Activated CD4-positive, alpha-beta T cell treated with anti-CD3 and anti-CD28 coated beads, Interleukin-2, amount 10 ng/mL, durations not matched to agents 7 days and 5 days (primary cell): ENCODE measurements around the gene DCUN1D3. TPM values are rescaled to one million over a fixed set of nuclear protein-coding genes. Genes with fewer than 3 reads are reported as not detected.
A peak's percentile ranks its signal among the peaks of the same experiment; 100 is the strongest.

Experiments used
- CTCF ChIA-PET: fragments of 350-600 bp; sonication (Branson Sonifier 250); formaldehyde crosslinking; loops from one replicate; lab custom pipeline; 2021; ENCODE audit warnings: antibody characterized with exemption; lab: Charles Lee
- POLR2A ChIA-PET: fragments of 350-600 bp; sonication (Branson Sonifier 250); formaldehyde crosslinking; loops from one replicate; lab custom pipeline; 2021; ENCODE audit warnings: antibody characterized with exemption; lab: Charles Lee
- DNase-seq: peaks from one replicate; pipeline ENCODE4 v3.0.0-alpha.2; 2020
- H3K27ac Mint-ChIP-seq: one replicate; pipeline ENCODE4 v1.8.0; 2021; ENCODE audit warnings: mild to moderate bottlenecking, moderate library complexity, mixed read lengths
- H3K27me3 Mint-ChIP-seq: one replicate; pipeline ENCODE4 v1.8.0; 2021; ENCODE audit warnings: mixed read lengths
- H3K36me3 Mint-ChIP-seq: one replicate; pipeline ENCODE4 v1.8.0; 2021; ENCODE audit warnings: low read depth, mixed read lengths
- H3K4me1 Mint-ChIP-seq: one replicate; pipeline ENCODE4 v1.8.0; 2021; ENCODE audit warnings: mixed read lengths
- H3K4me3 Mint-ChIP-seq: one replicate; pipeline ENCODE4 v1.8.0; 2021; ENCODE audit warnings: mild to moderate bottlenecking, moderate library complexity, mixed read lengths
- H3K9me3 Mint-ChIP-seq: one replicate; pipeline ENCODE4 v1.8.0; 2021; ENCODE audit warnings: mixed read lengths
- total RNA-seq, 2 experiments: library from RNA; stranded (reverse); gene quantifications; one replicate each; pipeline ENCODE4 v1.2.3, GENCODE V29; 2021

The DCUN1D3 gene
- total RNA-seq, 2 experiments from 2014 or later = 9.9 to 10.8 TPM

DNA sequence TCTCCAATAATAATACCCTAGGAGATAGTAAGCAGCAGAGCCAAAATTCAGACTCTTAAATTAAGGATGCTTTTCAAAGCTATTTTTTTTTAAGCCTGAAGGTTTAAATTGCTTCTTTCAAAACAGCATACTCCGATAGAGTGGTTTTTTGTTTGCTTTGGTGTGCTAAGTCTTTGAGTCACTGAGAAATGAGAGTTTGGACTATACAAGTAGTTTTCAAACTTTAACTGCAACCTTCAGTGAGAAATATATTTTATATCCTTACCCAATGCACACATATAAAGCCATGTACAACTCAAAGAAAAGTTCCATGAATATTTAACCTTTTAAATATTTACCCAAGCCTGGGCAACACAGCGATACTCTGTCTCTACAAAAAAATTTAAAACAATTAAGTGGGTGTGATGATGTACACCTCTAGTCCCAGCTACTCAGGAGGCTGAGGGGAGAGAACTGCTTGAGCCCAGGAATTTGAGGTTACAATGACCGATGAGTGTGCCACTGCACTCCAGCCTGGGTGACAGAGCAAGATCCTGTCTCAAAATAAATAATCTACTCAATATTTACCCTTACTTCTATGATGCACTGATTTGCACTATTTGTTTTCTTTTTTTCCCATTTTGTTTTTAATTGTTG, 19.2 kb downstream of the DCUN1D3 start:
- peaks cover 2% of the 10 kb centered on the region for H3K9me3 Mint-ChIP-seq
- no peak overlapping the region for H3K27ac Mint-ChIP-seq
- H3K4me1 Mint-ChIP-seq = peaks cover 56% of the 10 kb centered on the region
- no peak for DNase-seq
- H3K36me3 Mint-ChIP-seq = peaks cover 34% of the 10 kb centered on the region
- no peak overlapping the region for H3K4me3 Mint-ChIP-seq
- ChIA-PET POLR2A (no interaction called here), CTCF (interaction anchor here (0.6 to 1.1 kb wide), 3 partner anchors 9 to 1358 kb away, joined by 3 to 4 read pairs (median 3); no protein-coding TSS in a partner anchor)
- no peaks in the 10 kb centered on the region for H3K27me3 Mint-ChIP-seq

DNA sequence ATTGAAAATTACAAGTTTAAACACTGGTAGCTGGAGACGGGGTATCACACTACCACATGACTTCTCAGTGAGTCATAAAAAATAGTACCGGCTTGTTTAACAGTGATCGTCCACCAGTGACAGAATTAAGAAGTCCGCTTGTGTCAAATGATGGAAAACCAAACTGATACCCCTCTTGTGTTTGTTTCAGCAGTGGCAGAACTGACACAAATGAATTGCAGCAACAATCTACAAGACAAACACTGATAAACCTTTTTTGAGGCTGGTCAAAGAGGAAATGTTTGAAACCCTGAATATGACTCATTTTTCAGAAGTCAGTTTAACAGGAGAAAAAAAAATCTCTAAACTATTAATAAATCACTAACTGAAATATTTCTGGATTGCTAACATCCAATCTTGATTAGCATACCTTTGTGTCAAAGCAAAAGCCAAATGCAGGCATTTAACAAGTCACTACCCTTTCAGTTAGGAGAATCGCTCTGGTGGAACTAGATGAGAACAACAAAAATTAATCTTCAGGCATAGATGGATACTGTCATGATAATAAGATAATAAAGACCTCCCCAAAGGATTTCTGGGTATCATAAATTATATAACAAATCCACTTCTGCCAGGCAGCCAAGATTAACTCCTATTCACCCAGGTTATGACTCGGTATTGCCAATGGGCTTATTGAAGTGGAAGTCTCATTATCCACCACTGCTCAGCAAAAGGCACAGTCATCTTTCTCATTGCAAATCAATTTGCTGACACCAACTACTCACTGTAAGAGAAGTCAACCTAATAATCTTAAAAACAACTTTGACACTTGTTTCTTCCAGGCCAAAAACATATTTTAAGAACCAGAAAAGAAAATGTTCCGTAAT, 20.8 kb downstream of the DCUN1D3 start:
- Mint-ChIP-seq H3K9me3 (peaks cover 2% of the 10 kb centered on the region), H3K27me3 (no peaks in the 10 kb centered on the region), H3K36me3 (peaks cover 29% of the 10 kb centered on the region), H3K27ac (peak overlapping the region; percentile 3), H3K4me3 (no peak overlapping the region), H3K4me1 (peaks cover 59% of the 10 kb centered on the region)
- POLR2A ChIA-PET = no interaction called here
- CTCF ChIA-PET = interaction anchor here (0.5 to 1.2 kb wide), 4 partner anchors 10 to 117 kb away, joined by 3 to 5 read pairs (median 3); no protein-coding TSS in a partner anchor
- DNase-seq = no peak

DNA sequence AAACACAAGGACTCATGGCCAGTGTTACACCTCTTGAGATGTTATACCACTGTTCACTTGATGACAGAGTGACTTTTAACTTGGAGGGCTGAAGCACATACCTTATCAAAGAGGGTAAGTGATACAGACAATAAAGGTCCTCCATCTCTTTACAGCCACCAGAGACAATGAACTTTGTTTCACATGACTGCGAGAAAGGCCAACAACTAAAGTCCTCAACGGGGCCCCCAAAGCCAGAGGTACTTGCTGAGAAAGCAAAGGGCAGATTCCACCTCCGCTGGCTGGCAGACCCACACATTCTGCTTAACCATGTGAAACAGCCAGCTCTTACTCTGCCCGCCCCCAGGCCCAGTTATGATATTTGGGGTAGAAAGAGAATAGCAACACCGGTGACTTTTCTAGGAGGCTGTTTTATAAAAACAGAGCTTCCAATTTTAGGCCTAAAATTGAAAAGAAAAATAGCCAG, 21.4 kb downstream of the DCUN1D3 start:
- peaks cover 25% of the 10 kb centered on the region for H3K36me3 Mint-ChIP-seq
- peak overlapping the region; percentile 3 for H3K27ac Mint-ChIP-seq
- DNase-seq = no peak
- H3K27me3 Mint-ChIP-seq = no peaks in the 10 kb centered on the region
- H3K4me3 Mint-ChIP-seq = no peak overlapping the region
- POLR2A ChIA-PET = no interaction called here
- CTCF ChIA-PET = interaction anchor here (0.6 to 1.2 kb wide), 3 partner anchors 13 to 117 kb away, joined by 3 read pairs; no protein-coding TSS in a partner anchor
- peaks cover 2% of the 10 kb centered on the region for H3K9me3 Mint-ChIP-seq
- peaks cover 60% of the 10 kb centered on the region for H3K4me1 Mint-ChIP-seq

DNA sequence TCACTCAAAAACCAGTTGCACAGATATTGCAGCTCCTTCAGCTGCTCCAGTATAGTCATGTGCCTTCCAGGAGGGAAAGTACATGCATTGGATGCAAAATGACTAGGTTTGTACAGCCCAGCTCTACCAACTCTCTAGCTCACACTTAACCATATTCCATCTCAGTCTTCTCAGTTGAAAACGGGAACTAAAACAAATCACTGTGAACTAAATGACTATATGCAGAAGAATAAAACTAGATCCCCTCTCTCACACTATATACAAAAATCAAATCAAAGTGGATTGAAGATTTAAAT, 24.9 kb downstream of the DCUN1D3 start:
- Mint-ChIP-seq H3K27ac (peak overlapping the region; percentile 95), H3K36me3 (peaks cover 28% of the 10 kb centered on the region), H3K4me3 (peak overlapping the region; percentile 11), H3K4me1 (peaks cover 77% of the 10 kb centered on the region), H3K9me3 (peaks cover 2% of the 10 kb centered on the region), H3K27me3 (no peaks in the 10 kb centered on the region)
- POLR2A ChIA-PET = interaction anchor here (0.7 to 1.4 kb wide), 3 partner anchors 13 to 280 kb away, joined by 3 to 7 read pairs (median 4); no protein-coding TSS in a partner anchor
- DNase-seq = no peak
- CTCF ChIA-PET = interaction anchor here (0.7 to 2.2 kb wide), 7 partner anchors 10 to 1105 kb away, joined by 3 to 10 read pairs (median 4); no protein-coding TSS in a partner anchor

DNA sequence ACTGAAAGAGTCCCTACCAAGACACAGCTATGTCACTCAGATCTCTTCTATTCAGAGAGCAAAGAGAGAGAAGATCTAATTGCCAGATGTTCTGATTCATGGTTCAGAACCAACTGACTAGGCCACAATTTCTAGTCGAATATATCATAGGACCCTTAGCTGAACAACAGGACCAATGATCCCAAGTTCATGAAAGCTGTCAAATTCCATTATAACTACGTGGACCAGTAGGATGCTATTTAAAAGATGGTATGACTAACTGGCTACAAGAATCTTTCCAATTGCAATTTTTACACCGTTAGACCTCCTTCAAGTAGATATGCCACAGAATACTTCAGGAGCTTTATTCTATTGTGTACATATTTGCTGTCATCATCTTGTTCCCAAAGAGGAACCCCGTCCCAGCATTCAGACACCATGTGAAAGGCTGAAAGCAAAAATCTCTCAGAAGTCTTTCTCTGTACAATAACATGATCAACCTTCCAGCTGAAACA, 26.0 kb downstream of the DCUN1D3 start:
- POLR2A ChIA-PET = interaction anchor here (0.7 to 1.4 kb wide), 2 partner anchors 25 to 64 kb away, joined by 3 to 7 read pairs; no protein-coding TSS in a partner anchor
- no peak for DNase-seq
- H3K4me1 Mint-ChIP-seq = peaks cover 76% of the 10 kb centered on the region
- peak overlapping the region; percentile 59 for H3K4me3 Mint-ChIP-seq
- H3K9me3 Mint-ChIP-seq = peaks cover 2% of the 10 kb centered on the region
- H3K27me3 Mint-ChIP-seq = no peaks in the 10 kb centered on the region
- H3K36me3 Mint-ChIP-seq = peaks cover 27% of the 10 kb centered on the region
- H3K27ac Mint-ChIP-seq = peak overlapping the region; percentile 95
- CTCF ChIA-PET = interaction anchor here (1.0 to 2.2 kb wide), 6 partner anchors 8 to 126 kb away, joined by 3 to 10 read pairs (median 4); no protein-coding TSS in a partner anchor

DNA sequence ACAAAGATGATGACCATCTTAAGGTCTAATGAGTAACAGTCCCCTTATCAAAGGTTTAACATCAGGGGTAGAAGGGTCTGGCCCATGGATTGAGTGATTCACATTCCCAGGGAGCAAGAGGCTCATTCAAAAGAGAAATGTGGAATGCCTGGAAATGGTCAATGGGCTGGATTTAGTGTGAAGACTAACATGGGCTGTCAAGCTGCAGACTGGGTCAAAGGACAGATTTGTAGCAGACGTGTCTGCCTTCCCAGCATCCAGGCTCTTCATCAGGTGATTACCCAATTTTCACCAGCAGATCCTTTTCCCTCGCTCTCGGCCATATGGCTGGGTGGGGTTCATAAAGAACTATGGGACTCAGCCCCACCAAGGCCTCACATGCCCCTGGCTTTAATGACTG, 26.8 kb downstream of the DCUN1D3 start:
- H3K36me3 Mint-ChIP-seq = peaks cover 23% of the 10 kb centered on the region
- ChIA-PET CTCF (interaction anchor here (0.6 kb wide), 1 partner anchor 101 kb away, joined by 3 read pairs; no protein-coding TSS in a partner anchor), POLR2A (interaction anchor here (0.9 kb wide), 1 partner anchor 69 kb away, joined by 3 read pairs; no protein-coding TSS in a partner anchor)
- peak overlapping the region; percentile 59 for H3K4me3 Mint-ChIP-seq
- no peaks in the 10 kb centered on the region for H3K27me3 Mint-ChIP-seq
- peaks cover 2% of the 10 kb centered on the region for H3K9me3 Mint-ChIP-seq
- H3K4me1 Mint-ChIP-seq = peaks cover 69% of the 10 kb centered on the region
- DNase-seq = no peak
- peak overlapping the region; percentile 95 for H3K27ac Mint-ChIP-seq

DNA sequence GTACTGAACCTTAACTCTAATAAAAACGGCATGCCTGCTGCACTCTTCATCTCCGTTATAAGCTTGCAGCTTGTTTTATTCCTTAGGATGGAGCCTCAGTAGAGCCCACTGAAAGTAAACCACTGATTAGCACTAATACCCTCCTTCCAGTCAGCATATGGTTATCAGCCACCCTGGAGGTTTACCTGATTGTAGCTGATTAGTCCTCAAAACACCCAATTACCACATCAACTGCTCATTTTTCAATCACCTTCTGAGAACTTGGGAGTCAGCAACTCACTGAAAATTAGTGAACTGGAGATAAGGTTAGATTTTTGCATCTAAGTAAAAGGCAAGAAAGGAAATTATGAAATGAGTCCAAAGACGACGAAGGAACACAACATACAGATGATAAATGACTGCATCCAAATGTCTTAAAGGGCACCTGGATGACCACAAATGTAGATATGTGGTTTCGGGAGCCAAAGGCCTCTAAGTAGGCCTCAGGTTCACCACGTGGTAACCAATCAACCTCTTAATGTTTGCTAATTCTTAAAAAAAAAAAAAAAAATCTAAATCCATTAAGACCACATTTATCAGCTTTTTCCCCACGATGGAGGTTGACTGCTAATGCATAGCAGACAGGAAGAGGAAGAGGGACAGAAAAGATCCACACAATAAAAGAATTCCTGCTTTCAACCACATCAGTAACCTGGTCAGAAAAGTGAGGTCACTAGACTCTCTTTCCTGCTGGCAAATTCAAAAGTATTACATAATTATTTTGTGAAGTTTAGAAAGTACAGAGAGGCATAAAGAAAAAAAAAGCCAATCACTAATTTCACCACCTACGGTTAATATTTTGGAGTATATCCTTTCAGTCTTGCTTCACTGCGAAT, 28.0 kb downstream of the DCUN1D3 start:
- DNase-seq = no peak
- peaks cover 22% of the 10 kb centered on the region for H3K36me3 Mint-ChIP-seq
- no peak overlapping the region for H3K4me3 Mint-ChIP-seq
- peaks cover 2% of the 10 kb centered on the region for H3K9me3 Mint-ChIP-seq
- H3K4me1 Mint-ChIP-seq = peaks cover 65% of the 10 kb centered on the region
- CTCF ChIA-PET = interaction anchor here (0.6 kb wide), 1 partner anchor 102 kb away, joined by 3 read pairs; no protein-coding TSS in a partner anchor
- no peaks in the 10 kb centered on the region for H3K27me3 Mint-ChIP-seq
- peak overlapping the region; percentile 63 for H3K27ac Mint-ChIP-seq
- POLR2A ChIA-PET = no interaction called here

DNA sequence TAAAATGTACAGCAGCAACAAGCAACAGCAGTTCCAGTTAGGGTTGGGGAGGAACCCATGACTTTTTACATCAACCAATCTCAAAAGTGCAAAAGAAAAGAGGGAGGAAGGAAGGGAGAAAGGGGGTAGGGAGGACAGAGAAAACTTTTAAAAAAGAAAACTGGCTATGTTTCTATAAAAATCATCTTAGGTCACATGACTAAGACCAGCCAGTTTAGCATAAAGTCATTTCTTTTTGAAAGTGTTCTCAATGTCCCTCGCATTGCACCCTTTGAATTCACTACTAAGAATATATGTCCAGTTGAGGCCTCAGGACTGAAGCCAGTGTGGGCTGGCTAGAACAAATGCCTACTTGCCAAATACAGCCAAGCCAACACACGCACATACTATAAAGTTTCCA, 28.9 kb downstream of the DCUN1D3 start:
- H3K27me3 Mint-ChIP-seq = no peaks in the 10 kb centered on the region
- CTCF ChIA-PET = no interaction called here
- no peak overlapping the region for H3K4me3 Mint-ChIP-seq
- H3K9me3 Mint-ChIP-seq = no peaks in the 10 kb centered on the region
- POLR2A ChIA-PET = no interaction called here
- no peak for DNase-seq
- no peak overlapping the region for H3K27ac Mint-ChIP-seq
- H3K36me3 Mint-ChIP-seq = peaks cover 23% of the 10 kb centered on the region
- peaks cover 67% of the 10 kb centered on the region for H3K4me1 Mint-ChIP-seq

DNA sequence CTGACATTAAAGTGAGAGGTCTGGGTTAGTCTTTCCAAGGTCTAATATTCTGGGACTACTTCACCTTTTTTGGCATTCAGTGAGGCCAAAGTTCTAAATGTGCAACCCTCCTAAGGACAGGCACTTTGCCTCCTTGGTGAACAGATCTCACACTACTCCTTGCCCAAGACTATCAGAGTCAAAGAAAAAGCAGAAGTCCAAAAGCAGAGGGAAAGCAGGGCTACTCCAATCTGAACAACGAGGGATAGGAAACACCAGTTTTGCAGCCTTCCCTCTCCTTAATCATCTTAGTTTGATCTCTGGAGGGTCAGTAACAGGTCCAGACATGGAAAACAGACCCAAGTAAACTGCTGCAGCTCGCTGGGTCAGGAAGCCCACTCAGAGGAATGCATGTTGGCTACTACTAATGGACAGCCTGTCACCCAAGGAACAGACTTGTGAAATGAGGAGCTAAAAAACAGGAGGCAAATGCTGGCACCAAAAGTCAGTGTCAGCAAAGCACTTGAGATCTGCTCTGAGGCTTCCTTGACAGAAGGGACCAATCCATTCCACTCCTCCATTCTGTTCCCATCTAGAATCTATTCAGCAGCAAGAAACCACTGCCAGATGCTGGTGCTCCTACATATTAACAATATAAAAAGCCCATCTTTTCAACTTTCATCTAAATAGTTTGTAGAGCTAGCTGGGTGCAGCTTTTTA, 29.9 kb downstream of the DCUN1D3 start:
- ChIA-PET POLR2A (no interaction called here), CTCF (no interaction called here)
- no peaks in the 10 kb centered on the region for H3K27me3 Mint-ChIP-seq
- no peak overlapping the region for H3K4me3 Mint-ChIP-seq
- no peak overlapping the region for H3K27ac Mint-ChIP-seq
- peaks cover 69% of the 10 kb centered on the region for H3K4me1 Mint-ChIP-seq
- H3K9me3 Mint-ChIP-seq = no peaks in the 10 kb centered on the region
- H3K36me3 Mint-ChIP-seq = peaks cover 20% of the 10 kb centered on the region
- DNase-seq = no peak

DNA sequence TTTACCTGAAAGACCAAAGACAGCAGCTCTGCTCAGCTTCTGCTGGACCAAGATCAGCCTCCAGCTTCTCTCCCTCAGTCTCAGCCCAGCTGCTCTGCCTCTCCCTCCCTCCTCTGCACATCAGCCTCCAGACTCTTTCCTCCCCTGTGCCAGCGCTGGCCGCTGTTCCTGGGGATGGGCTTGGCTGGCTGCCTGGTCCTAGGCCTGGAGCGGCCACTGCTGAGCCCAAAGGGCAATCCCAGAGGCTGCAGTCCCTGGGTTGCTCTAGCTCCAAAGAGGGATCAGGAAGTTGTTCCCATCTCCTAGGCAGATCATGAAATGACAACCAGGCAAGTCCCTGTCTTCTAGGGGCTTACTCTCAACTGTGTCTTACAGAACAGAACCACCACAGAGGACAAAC, 31.3 kb downstream of the DCUN1D3 start:
- CTCF ChIA-PET = no interaction called here
- Mint-ChIP-seq H3K36me3 (peaks cover 23% of the 10 kb centered on the region), H3K27me3 (no peaks in the 10 kb centered on the region), H3K4me3 (no peak overlapping the region), H3K9me3 (no peaks in the 10 kb centered on the region), H3K4me1 (peaks cover 64% of the 10 kb centered on the region), H3K27ac (no peak overlapping the region)
- no peak for DNase-seq
- POLR2A ChIA-PET = no interaction called here

DNA sequence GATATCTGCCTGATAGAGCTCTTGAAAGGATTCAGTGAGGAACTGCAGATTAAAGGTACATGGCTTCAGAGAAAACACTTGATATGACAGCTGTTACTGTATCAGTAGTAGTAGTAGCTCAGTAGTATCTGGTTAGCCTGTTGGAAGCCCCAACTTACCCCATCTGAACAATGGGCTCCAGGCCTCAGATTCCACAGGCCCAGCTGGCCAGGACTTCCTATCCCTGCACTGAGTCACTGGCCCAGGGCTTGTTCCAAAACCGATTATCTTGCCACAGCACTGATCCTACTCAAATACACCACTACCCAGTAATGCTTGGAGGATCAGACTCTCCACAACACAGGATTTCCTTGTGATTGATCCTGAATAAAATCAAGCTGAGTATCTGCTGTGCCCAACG, 32.6 kb downstream of the DCUN1D3 start:
- ChIA-PET CTCF (interaction anchor here (0.6 to 2.1 kb wide), 5 partner anchors 20 to 260 kb away, joined by 3 to 4 read pairs (median 3); partner anchors contain the start of genes ERI2 and REXO5), POLR2A (no interaction called here)
- peaks cover 55% of the 10 kb centered on the region for H3K4me1 Mint-ChIP-seq
- DNase-seq = no peak
- peaks cover 23% of the 10 kb centered on the region for H3K36me3 Mint-ChIP-seq
- no peak overlapping the region for H3K27ac Mint-ChIP-seq
- no peaks in the 10 kb centered on the region for H3K9me3 Mint-ChIP-seq
- H3K4me3 Mint-ChIP-seq = no peak overlapping the region
- H3K27me3 Mint-ChIP-seq = no peaks in the 10 kb centered on the region
